Activated naive CD4-positive, alpha-beta T cell treated with anti-CD3 and anti-CD28 coated beads, Interleukin-2, amount 50 U/mL, for 72 hours (primary cell): ENCODE results near the gene ADAM12. TPM values are rescaled to one million over a fixed set of nuclear protein-coding genes. Genes with fewer than 3 reads are reported as not detected.
"Not testable (repeated sequence)": the region's sequence is repeated elsewhere in the genome, so short reads cannot be mapped to it uniquely, and the experiment has no call there.

Source experiments
- ATAC-seq, 2 donors: fragments of 150-1000 bp; cut with Tn5 transposase; 2 replicates each; pipeline ENCODE4 v1.10.0; 2021; ENCODE audit warnings: mild to moderate bottlenecking in 2 of 2, moderate library complexity in 2 of 2
- DNase-seq, 2 donors: peaks; one replicate each; pipeline ENCODE4 v3.0.0; 2021 to 2022; ENCODE audit warnings: low spot score in 2 of 2
- H3K27ac Mint-ChIP-seq, 2 donors: one replicate each; pipeline ENCODE4 v1.8.0; 2022; ENCODE audit warnings: mild to moderate bottlenecking in 2 of 2, mixed read lengths in 2 of 2
- H3K36me3 Mint-ChIP-seq, 2 donors: one replicate each; pipeline ENCODE4 v1.8.0; 2022; ENCODE audit warnings: mixed read lengths in 2 of 2
- H3K9me3 Mint-ChIP-seq, 2 donors: one replicate each; pipeline ENCODE4 v1.8.0; 2022; ENCODE audit warnings: mixed read lengths in 2 of 2
- total RNA-seq, 2 donors: library from RNA; stranded (reverse); gene quantifications; one replicate each; pipeline ENCODE4 v1.2.3, GENCODE V29; 2022

Gene ADAM12
- total RNA-seq, 2 donors from 2014 or later: 0.32 to 1.2 TPM

DNA sequence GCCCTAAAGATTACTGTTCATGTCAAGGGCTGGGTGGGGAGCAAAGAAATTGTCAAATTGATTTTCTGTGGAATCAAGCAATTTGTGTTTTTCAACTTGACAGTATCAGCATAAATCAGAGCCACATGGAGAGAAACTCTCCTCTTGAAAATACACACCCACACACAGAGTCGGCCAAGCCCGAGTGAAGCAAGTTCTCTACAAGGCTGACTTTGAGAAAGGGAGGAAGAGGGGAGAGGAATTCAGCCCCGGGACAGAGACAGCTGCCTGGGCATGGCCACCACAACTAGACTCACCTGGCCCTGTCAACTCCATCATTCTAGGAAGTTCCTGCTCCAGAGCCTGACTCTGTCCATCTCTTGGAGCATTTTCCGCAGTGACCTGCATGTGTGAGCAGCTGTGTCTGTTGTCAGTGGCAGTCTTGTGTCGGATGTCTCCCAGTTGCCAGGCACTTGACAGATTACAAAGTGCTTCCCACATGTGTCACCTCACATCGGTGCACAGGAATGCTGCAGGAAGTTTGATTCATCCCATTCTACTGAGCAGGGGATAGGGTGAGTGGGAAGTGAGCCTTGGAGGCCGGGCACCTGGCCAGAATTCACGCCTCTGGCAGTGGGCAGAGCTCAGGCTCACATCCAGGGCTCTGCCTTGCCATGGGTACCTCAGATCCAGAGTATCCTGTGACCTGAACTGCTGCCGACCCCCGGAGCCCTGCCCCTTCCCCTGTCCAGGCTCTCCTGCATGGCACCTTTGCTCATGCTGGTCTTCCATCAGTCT, 37.9 kb downstream of the ADAM12 start:
- Mint-ChIP-seq H3K27ac (no peak overlapping the region), H3K9me3 (peaks cover 8 to 15% of the 10 kb centered on the region in 2 donors), H3K36me3 (peaks cover 0 to 13% of the 10 kb centered on the region in 2 donors)
- ATAC-seq: no peak
- no peak for DNase-seq

DNA sequence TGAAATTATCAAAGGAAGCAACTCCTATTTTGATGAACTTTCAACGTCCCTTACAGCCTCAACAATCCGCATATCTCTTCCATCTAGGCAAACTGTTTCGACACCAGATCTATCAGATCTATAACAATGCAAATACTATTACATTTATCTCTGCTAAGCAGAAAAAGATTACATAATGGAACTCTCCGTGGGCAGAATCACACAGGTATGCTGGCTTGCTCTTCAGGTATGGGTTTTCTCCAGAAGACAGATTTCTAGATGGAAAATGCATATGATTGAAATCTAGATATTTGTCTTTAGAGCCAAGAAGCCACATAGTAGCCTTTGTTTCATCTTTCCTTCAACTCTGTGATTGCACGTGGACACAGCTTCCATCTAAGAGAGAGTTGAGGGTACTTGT, 38.6 kb downstream of the ADAM12 start:
- Mint-ChIP-seq H3K27ac (no peak overlapping the region), H3K36me3 (peaks cover 0 to 14% of the 10 kb centered on the region in 2 donors), H3K9me3 (peaks cover 8 to 10% of the 10 kb centered on the region in 2 donors)
- ATAC-seq (no peak), DNase-seq (no peak)

DNA sequence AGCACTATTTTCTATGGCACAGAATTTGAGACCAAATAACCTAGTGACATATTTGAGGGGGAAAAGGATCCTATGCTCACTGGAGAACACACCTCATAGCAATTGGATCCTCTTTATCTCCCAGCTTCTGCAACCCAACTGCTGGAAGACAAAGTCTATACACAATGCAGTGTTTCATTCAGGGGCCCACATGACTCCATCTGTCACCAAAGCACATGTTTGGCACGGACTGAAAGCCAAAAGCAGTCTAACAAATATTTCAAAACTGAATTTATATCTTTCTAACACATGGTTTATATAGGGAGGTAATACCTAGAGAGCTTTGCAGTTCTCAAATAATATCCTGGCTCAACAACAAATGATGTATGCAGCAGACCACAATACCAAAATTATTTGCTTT, 39.2 kb downstream of the ADAM12 start:
- Mint-ChIP-seq H3K36me3 (peaks cover 0 to 12% of the 10 kb centered on the region in 2 donors), H3K9me3 (peaks cover 8 to 9% of the 10 kb centered on the region in 2 donors), H3K27ac (no peak overlapping the region)
- ATAC-seq: no peak
- no peak for DNase-seq

DNA sequence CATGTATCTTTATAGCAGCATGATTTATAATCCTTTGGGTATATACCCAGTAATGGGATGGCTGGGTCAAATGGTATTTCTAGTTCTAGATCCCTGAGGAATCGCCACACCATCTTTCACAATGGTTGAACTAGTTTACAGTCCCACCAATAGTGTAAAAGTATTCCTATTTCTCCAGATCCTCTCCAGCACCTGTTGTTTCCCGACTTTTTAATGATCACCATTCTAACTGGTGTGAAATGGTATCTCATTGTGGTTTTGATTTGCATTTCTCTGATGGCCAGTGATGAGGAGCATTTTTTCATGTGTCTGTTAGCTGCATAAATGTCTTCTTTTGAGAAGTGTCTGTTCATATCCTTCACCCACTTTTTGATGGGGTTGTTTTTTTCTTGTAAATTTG, 44.8 kb downstream of the ADAM12 start:
- not testable (repeated sequence) for DNase-seq, H3K27ac Mint-ChIP-seq, ATAC-seq
- Mint-ChIP-seq H3K9me3 (peaks cover 15 to 23% of the 10 kb centered on the region in 2 donors), H3K36me3 (peaks cover 0 to 10% of the 10 kb centered on the region in 2 donors)

DNA sequence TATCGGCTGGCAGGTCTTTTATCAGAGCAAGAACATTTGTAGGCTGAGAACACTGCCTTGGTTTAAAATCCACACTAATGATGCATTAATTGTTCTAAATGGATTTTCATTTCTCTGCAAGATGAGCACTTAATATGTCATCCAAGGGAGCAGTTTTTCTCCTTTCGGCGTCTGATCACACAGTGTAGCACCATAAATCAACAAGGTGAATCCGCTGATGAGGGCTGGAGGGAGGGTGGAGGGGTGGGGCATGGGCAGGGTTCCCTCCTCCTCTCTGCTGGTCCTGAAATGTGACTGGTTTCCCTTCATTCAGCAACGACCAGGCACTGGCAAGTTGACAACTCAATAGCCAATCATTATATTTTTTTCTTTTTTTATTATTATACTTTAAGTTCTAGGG, 45.6 kb downstream of the ADAM12 start:
- no peak for DNase-seq
- H3K9me3 Mint-ChIP-seq: peaks cover 15 to 23% of the 10 kb centered on the region in 2 donors
- peaks cover 0 to 10% of the 10 kb centered on the region in 2 donors for H3K36me3 Mint-ChIP-seq
- no peak for ATAC-seq
- H3K27ac Mint-ChIP-seq: no peak overlapping the region

DNA sequence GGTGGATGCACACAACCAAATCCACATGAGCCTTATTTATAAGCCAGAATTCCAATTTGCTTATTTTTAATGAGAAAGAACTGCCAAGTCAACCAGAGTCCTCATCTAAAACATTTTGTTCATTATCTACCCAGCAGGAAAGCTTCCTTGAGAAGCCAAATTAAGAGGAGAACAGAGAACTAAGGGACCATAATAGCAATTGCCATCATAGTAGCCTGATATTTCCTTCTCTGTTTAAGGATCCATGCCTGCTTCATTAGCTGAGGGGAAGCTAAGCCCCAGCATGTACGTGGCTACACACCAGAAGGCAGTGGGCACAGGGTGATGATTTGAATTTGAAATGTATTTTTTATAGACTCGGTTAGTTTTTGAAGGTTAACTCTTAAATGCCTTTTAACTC, 46.8 kb downstream of the ADAM12 start:
- H3K9me3 Mint-ChIP-seq: peaks cover 15 to 28% of the 10 kb centered on the region in 2 donors
- H3K27ac Mint-ChIP-seq: no peak overlapping the region
- DNase-seq: no peak
- no peak for ATAC-seq
- peaks cover 0 to 10% of the 10 kb centered on the region in 2 donors for H3K36me3 Mint-ChIP-seq

DNA sequence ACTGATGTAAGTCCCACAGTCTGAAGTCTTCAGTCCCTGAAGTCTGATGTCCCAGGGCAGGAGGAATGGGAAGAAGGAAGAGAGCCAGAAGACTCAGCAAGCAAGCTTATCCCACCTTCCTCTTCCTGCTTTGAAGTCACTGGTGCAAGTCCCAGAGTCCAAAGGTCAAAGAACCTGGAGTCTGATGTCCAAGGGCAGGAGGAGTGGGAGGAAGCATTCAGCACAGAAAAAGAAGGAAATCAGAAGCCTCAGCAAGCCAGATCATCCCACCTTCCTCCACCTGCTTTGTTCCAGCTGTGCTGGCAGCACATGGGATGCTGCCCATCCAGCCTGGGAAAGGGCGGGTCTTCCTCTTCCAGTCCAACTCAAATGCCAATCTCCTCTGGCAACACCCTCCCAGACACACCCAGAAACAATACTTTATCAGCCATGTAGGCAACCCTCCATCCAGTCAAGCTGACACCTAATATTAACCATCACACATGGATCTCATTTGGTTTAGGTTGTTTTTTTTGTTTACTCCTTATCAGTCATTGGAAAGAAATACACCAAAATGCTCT, 50.9 kb downstream of the ADAM12 start:
- DNase-seq: no peak
- Mint-ChIP-seq H3K36me3 (no peaks in the 10 kb centered on the region), H3K27ac (no peak overlapping the region), H3K9me3 (peaks cover 8 to 20% of the 10 kb centered on the region in 2 donors)
- no peak for ATAC-seq

DNA sequence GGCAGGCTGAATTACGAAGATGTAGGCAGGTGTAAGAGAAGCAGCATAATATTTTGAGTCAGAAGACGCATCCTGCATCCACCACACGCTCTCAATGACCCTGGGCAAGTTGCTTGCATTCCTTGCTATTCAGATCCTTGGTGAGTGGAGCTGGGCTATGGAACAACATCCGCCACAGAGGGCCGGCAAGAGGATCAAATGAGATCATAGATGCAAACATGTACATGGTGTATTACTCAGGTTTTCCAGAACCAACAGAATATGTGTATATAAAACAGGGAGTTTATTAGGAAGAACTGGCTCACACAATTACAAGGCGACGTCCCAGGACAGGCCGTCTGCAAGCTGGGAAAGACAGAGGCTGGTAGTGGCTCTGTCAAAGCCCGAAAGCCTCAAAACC, 51.5 kb downstream of the ADAM12 start:
- Mint-ChIP-seq H3K27ac (no peak overlapping the region), H3K9me3 (peaks cover 8 to 20% of the 10 kb centered on the region in 2 donors), H3K36me3 (no peaks in the 10 kb centered on the region)
- DNase-seq (no peak), ATAC-seq (no peak)

DNA sequence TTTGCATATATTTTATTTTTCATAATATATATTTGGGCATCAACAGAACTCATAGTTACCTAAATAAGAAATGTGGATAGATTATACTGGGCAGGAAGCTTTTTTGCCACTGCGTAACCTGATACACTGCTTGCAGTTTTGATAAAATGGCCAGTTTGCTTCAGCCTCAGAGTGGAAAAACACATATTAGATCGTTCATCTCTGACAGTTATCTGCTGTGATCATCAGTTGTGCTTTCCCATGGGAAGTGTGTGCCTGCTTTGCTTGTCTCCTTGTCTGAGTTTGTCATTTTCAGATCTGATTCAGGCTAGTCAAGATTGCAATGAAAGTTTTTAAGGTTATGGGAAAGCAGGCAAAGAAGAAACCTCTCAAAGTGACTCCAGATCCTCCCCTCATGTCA, 54.0 kb downstream of the ADAM12 start:
- ATAC-seq (no peak), DNase-seq (no peak)
- Mint-ChIP-seq H3K27ac (no peak overlapping the region), H3K36me3 (no peaks in the 10 kb centered on the region), H3K9me3 (peaks cover 4 to 9% of the 10 kb centered on the region in 2 donors)

DNA sequence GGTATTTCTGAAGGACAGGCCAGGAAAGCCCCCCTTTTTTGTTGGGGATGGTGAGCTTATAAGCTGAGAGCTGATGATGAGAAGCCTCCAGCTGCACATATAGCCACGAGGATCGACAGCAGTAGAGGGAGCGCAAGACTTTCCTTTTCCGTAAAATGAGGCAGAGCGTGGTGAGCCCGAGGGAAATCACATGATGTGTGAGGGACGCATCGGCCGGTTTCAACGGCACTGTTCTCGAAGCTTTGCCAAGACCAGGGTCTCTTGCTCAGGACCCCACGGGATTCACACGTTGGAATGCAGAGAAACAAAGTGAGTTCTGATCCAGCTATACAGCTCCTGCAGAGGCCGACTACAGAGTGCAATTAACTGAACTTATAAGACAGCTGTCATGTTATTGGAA, 55.7 kb downstream of the ADAM12 start:
- Mint-ChIP-seq H3K36me3 (no peaks in the 10 kb centered on the region), H3K9me3 (peaks cover 0 to 5% of the 10 kb centered on the region in 2 donors), H3K27ac (no peak overlapping the region)
- ATAC-seq (no peak), DNase-seq (no peak)

DNA sequence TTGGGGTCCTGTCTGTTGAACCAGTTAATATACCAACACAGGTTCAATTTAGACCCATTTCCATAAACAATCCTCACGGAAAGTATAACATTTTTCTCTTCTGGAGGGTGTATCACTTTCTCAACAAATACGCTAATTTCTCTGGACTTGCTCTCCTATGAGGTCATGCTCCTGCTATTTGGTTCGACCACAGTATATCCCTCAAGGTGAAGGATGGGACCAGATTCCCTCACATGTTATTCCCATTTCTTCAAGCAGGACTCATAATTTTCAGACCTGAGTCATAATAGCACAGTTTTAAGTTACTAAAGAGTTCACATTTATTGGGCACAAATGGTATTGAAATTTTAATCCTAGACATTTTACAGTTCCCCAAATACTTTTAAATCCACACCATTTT, 57.2 kb downstream of the ADAM12 start:
- ATAC-seq (no peak), DNase-seq (no peak)
- no peak overlapping the region for H3K27ac Mint-ChIP-seq
- peaks cover 0 to 4% of the 10 kb centered on the region in 2 donors for H3K9me3 Mint-ChIP-seq
- H3K36me3 Mint-ChIP-seq: no peaks in the 10 kb centered on the region

DNA sequence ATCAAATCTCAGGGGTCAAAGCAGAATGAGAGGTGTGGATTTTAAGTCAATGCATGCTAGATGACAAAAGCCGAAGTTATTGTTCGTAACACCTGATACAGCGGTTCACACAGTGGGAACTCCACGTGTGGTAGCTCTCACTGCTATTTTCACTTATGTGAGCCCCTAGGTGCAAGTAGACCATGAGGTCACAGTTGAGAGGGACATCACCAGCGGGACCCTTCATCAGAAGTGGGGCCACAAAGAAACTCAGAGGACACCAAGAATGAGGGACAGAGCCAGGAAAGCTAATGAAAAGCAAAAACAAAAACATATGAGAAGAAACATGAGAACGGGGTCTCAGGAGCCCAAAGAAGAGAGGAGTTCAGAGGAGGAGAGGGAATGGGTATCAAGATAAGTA, 63.5 kb downstream of the ADAM12 start:
- no peak for ATAC-seq
- DNase-seq: no peak
- Mint-ChIP-seq H3K9me3 (peaks cover 8 to 17% of the 10 kb centered on the region in 2 donors), H3K36me3 (no peaks in the 10 kb centered on the region), H3K27ac (no peak overlapping the region)

DNA sequence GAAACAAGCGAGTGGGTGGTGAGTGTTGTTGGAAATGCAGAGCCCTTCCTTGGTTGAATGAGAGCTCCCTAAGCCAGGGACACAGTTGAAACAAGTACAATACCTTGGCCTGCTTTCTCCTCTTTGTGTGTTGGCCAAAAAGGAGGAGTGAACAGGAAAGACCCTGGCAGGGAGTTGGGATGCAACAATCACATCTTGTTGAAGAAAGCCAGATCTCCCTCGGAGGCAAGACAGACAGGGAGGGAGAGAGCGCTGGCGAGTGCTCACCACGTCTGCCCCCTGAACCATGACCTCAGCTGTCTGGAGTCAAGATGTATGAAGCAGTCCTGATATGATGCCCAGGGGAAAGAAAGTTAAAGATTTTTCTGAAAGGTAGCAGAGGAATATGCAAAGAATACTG, 66.8 kb downstream of the ADAM12 start:
- Mint-ChIP-seq H3K27ac (no peak overlapping the region), H3K36me3 (no peaks in the 10 kb centered on the region), H3K9me3 (peaks cover 8 to 14% of the 10 kb centered on the region in 2 donors)
- no peak for ATAC-seq
- DNase-seq: no peak

DNA sequence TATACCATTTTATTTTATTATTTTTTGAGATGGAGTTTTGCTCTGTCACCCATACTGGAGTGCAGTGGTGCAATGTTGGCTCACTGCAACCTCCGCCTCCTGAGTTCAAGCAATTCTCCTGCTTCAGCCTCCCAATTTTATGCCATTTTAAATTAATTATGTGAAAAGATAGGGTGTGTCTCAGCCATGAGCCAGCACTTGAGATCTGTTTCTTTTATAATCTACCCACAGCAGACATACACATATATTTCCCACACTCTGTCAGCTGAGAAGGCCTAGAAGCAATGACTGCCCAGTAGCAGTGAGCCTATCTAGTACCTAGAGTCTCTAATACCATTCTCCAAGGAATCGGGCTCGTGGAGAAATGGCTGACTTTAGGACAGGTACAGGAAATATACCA, 70.5 kb downstream of the ADAM12 start:
- peaks cover 0 to 7% of the 10 kb centered on the region in 2 donors for H3K9me3 Mint-ChIP-seq
- ATAC-seq: no peak
- no peak for DNase-seq
- no peak overlapping the region for H3K27ac Mint-ChIP-seq
- H3K36me3 Mint-ChIP-seq: no peaks in the 10 kb centered on the region

DNA sequence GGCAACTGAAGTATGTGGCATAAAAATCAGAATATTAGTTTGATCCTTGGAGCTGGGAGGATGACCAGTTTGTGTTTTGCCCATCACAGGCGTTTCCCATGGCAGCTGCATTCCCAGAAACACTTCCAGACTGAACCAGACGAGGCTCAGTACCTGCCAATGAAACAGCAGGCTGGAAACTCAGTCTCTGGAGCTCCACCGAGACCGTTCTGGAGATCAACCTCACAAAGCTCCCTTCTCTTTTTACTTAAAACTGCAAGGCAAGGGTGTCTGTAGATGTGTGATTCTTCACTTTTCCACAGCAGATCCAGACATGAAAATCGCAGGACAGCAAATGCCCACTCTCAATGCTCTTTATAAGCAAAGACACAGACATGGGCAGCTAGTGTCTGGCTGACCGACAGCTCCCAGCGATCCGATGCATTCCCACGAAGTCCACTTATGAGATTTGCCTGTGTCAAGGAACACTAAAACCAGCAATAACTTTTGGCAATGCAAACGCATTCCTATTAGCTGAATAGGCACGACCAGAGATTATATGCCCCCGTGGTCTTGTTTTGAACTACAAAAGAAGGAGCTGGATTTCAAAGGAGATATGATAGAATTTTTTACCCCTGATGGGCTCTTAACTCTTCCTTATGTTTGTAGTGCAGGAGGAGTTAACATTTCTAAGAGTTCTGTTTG, 72.6 kb downstream of the ADAM12 start:
- no peak for DNase-seq
- H3K27ac Mint-ChIP-seq: no peak overlapping the region

DNA sequence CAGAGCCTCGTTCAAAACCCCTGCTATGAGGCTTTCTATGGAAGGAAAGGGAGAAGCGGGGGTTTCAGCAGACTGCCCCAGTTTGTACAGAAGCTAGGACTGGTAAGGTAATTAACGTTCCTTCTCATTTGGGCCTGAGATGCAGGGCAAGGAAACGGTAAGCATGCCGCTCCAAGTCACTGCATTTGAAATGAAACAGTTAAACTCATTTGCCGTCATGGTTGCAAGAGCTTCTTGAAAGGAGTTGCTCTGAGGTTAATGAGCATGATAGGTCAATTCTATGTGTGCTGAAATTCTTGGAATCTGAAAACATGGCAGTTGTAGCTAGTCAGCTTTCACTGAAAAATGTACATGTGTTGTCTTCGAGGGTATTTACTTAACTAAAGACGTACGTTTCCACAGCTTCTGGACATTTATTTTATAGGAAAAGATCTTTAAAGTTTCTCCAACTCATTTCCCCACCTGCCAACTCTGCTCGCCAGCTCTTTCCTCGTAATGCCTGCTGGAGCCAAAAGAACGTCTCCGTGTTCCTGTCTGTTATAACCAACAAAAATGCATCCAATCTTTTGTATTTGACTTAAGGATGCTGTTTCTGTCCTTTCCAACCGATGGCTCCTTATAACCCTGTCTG, 73.3 kb downstream of the ADAM12 start:
- DNase-seq: no peak
- ATAC-seq: no peak
- H3K9me3 Mint-ChIP-seq: peaks cover 0 to 7% of the 10 kb centered on the region in 2 donors
- H3K36me3 Mint-ChIP-seq: no peaks in the 10 kb centered on the region
- H3K27ac Mint-ChIP-seq: no peak overlapping the region

More for the DNA sequence above, 72.6 kb downstream of the ADAM12 start:
- Mint-ChIP-seq H3K9me3 (peaks cover 0 to 7% of the 10 kb centered on the region in 2 donors), H3K36me3 (no peaks in the 10 kb centered on the region)
- ATAC-seq: no peak

DNA sequence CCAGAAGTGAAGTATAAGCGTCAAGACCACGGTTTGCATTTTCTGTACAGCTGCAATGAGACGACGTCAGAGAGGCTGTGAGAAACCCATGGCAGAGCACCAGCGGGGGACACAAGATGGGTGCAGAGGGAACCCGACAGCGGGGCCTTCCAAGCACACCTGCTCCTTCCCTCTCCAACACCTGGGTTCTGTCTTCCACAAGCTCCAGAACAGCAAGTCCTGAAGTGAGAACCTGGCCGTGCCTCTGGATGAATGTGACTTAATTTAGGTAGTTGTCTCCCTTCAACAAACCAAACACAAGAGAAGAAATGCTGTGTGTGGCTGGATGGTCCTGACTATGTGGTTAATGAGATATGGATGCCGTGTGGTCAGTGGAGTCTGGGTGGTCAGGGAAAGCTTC, 76.1 kb downstream of the ADAM12 start:
- no peaks in the 10 kb centered on the region for H3K36me3 Mint-ChIP-seq
- DNase-seq (no peak), ATAC-seq (no peak)
- no peak overlapping the region for H3K27ac Mint-ChIP-seq
- H3K9me3 Mint-ChIP-seq: peaks cover 5 to 10% of the 10 kb centered on the region in 2 donors
